ENCODE data around the gene FUT1.
"Not testable (repeated sequence)": the region's sequence is repeated elsewhere in the genome, so short reads cannot be mapped to it uniquely, and the experiment has no call there.

The FUT1 gene
- 0.20 to 0.35 reads per million in 2 donors for total RNA-seq

GRCh38 chr19:48752496-48753365 lies at the start of gene FUT1:
Gene FUT1 (minus strand): TSS chr19:48752641. CDS start chr19:48751281, 1,360 bp downstream.
- no peak for DNase-seq

GRCh38 chr19:48799358-48800300 lies 47.2 kb upstream of the FUT1 start:
- DNase-seq, result no peak

- no peak for DNase-seq
Measured at GRCh38 chr19:48798937-48799336, 46.5 kb upstream of the FUT1 start.

GRCh38 chr19:48797103-48797502 lies 44.7 kb upstream of the FUT1 start:
- DNase-seq, result no peak

GRCh38 chr19:48796298-48797083 lies 44.0 kb upstream of the FUT1 start:
- DNase-seq, result no peak

GRCh38 chr19:48795685-48796070 lies 43.2 kb upstream of the FUT1 start:
- no peak for DNase-seq

- DNase-seq, result peak; percentile 43
Measured at GRCh38 chr19:48795055-48795684, 42.7 kb upstream of the FUT1 start.

- no peak for DNase-seq
Measured at GRCh38 chr19:48794291-48794690, 41.9 kb upstream of the FUT1 start.

- DNase-seq, result no peak
Measured at GRCh38 chr19:48793271-48793670, 40.8 kb upstream of the FUT1 start.

- DNase-seq, result not testable (repeated sequence)
Measured at GRCh38 chr19:48787331-48787730, 34.9 kb upstream of the FUT1 start.

GRCh38 chr19:48786422-48786821 lies 34.0 kb upstream of the FUT1 start:
- DNase-seq, result not testable (repeated sequence)

GRCh38 chr19:48784527-48784926 lies 32.1 kb upstream of the FUT1 start:
- no peak for DNase-seq

- DNase-seq, result no peak
Measured at GRCh38 chr19:48780631-48781391, 28.4 kb upstream of the FUT1 start.

- DNase-seq, result no peak
Measured at GRCh38 chr19:48779636-48780035, 27.2 kb upstream of the FUT1 start.

GRCh38 chr19:48777720-48778119 lies 25.3 kb upstream of the FUT1 start:
- no peak for DNase-seq

GRCh38 chr19:48777139-48777538 lies 24.7 kb upstream of the FUT1 start:
- DNase-seq, result no peak

GRCh38 chr19:48772503-48772953 lies 20.1 kb upstream of the FUT1 start:
- DNase-seq, result no peak

GRCh38 chr19:48770734-48771472 lies 18.5 kb upstream of the FUT1 start:
- DNase-seq, result no peak

- no peak for DNase-seq
Measured at GRCh38 chr19:48770266-48770665, 17.8 kb upstream of the FUT1 start.

- DNase-seq, result no peak
Measured at GRCh38 chr19:48768994-48769713, 16.7 kb upstream of the FUT1 start.

Measured in activated gamma-delta T cell (primary cell).